ENCODE data around the gene PNPLA6. TPM values are rescaled to one million over a fixed set of nuclear protein-coding genes. Genes with fewer than 3 reads are reported as not detected.

PNPLA6 gene
- total and polyA plus RNA-seq, 4 donors = 41.8 to 267 (median 122) TPM

DNA sequence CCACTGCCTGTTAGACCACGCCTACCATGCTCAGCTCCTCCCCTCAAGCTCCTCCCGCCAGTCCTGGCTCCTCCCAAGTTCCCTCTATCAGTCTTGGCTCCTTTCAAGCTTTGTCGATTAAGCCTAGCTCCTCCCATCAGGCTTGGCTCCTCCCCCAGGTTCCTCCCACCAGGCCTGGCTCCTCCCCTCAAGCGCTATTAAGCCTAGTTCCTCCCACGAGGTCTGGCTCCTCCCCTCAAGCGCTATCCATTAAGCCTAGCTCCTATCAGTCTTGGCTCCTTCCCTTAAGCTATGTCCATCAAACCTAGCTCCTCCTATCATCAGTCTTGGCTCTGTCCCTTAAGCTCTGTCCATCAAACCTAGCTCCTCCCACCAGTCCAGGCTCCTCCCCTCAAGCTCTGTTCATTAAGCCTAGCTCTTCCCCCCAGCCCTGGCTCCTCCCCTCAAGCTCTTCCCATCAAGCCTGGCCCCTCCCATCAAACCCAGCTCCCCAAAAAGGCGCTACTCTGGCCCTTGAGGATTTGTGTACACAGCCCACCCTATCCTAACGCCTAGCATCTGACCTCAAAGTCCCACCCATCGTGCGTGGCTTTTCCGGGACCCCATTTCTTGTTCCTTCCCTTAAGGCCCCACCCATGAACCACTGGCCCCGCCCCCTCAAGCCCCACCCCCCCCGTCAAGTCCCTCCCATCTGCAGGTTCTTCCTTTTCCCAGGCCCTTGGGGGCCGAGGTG lies 70.1 kb downstream of the PNPLA6 start:
- DNase-seq (no peak), ATAC-seq (ENCODE audit: insufficient read depth, low FRiP score) (no peak)
- Histone ChIP-seq H3K9ac (ENCODE audit: insufficient read depth in 1 of 2, low read length in 2 of 2) (no peak overlapping the region), H3K36me3 (ENCODE audit: control insufficient read depth in 4 of 4, insufficient read depth in 4 of 4, low read length in 4 of 4) (no peaks in the 10 kb centered on the region), H3K4me1 (ENCODE audit: control insufficient read depth in 5 of 5, insufficient read depth in 5 of 5, low read length in 5 of 5) (peaks cover 0 to 6% (median 0%) of the 10 kb centered on the region in 5 donors), H3K27me3 (ENCODE audit: control insufficient read depth in 3 of 3, insufficient read depth in 3 of 3, low read length in 2 of 3) (peaks cover 0 to 4% (median 0%) of the 10 kb centered on the region in 3 donors), H3K27ac (ENCODE audit: low read depth in 1 of 2, low read length in 1 of 2) (no peak overlapping the region), H3K4me3 (no peak overlapping the region), H3K9me3 (ENCODE audit: control insufficient read depth in 4 of 4, insufficient read depth in 3 of 4, low read length in 3 of 4) (peaks cover 0 to 2% (median 0%) of the 10 kb centered on the region in 4 donors)
- 74 to 75% methylated on average over 14 of the region's 14 CpGs for WGBS, 2 donors
- TF ChIP-seq, protein P1, sequence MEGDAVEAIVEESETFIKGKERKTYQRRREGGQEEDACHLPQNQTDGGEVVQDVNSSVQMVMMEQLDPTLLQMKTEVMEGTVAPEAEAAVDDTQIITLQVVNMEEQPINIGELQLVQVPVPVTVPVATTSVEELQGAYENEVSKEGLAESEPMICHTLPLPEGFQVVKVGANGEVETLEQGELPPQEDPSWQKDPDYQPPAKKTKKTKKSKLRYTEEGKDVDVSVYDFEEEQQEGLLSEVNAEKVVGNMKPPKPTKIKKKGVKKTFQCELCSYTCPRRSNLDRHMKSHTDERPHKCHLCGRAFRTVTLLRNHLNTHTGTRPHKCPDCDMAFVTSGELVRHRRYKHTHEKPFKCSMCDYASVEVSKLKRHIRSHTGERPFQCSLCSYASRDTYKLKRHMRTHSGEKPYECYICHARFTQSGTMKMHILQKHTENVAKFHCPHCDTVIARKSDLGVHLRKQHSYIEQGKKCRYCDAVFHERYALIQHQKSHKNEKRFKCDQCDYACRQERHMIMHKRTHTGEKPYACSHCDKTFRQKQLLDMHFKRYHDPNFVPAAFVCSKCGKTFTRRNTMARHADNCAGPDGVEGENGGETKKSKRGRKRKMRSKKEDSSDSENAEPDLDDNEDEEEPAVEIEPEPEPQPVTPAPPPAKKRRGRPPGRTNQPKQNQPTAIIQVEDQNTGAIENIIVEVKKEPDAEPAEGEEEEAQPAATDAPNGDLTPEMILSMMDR (IDR thresholded peaks at IDR 0.05; ENCODE audit: control extremely low read depth, extremely low read depth) = no peak

DNA sequence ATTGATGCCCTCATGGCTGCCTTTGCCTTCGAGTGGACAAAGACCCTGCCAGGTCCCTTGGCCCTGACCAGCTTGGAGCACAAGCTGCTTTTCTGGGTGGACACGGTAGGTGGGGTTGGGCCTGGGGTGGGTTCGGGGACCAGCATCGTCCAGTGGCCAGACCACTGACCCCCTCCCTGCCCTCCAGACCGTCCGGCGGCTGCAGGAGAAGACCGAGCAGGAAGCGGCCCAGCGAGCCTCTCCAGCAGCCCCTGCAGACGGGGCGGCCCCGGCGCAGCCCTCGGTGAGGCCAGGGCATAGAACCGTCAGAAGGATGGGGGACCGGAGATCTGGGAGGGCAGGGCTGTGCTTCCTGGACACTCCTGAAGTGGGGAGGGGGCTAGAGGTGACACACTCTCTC lies 70.8 kb downstream of the PNPLA6 start:
- no peak for DNase-seq
- H3K4me1 ChIP-seq (ENCODE audit: control insufficient read depth in 5 of 5, insufficient read depth in 5 of 5, low read length in 5 of 5) = peaks cover 0 to 6% (median 0%) of the 10 kb centered on the region in 5 donors
- H3K36me3 ChIP-seq (ENCODE audit: control insufficient read depth in 4 of 4, insufficient read depth in 4 of 4, low read length in 4 of 4) = no peaks in the 10 kb centered on the region
- WGBS, 2 donors = 86 to 89% methylated on average over 17 of the region's 17 CpGs
- no peak overlapping the region for H3K4me3 ChIP-seq
- no peak for ATAC-seq (ENCODE audit: insufficient read depth, low FRiP score)
- H3K27me3 ChIP-seq (ENCODE audit: control insufficient read depth in 3 of 3, insufficient read depth in 3 of 3, low read length in 2 of 3) = peaks cover 0 to 4% (median 0%) of the 10 kb centered on the region in 3 donors
- H3K9ac ChIP-seq (ENCODE audit: insufficient read depth in 1 of 2, low read length in 2 of 2) = no peak overlapping the region
- no peak overlapping the region for H3K27ac ChIP-seq (ENCODE audit: low read depth in 1 of 2, low read length in 1 of 2)
- peaks cover 0 to 2% (median 0%) of the 10 kb centered on the region in 4 donors for H3K9me3 ChIP-seq (ENCODE audit: control insufficient read depth in 4 of 4, insufficient read depth in 3 of 4, low read length in 3 of 4)
- TF ChIP-seq, protein P1 (IDR thresholded peaks at IDR 0.05; ENCODE audit: control extremely low read depth, extremely low read depth) = no peak

DNA sequence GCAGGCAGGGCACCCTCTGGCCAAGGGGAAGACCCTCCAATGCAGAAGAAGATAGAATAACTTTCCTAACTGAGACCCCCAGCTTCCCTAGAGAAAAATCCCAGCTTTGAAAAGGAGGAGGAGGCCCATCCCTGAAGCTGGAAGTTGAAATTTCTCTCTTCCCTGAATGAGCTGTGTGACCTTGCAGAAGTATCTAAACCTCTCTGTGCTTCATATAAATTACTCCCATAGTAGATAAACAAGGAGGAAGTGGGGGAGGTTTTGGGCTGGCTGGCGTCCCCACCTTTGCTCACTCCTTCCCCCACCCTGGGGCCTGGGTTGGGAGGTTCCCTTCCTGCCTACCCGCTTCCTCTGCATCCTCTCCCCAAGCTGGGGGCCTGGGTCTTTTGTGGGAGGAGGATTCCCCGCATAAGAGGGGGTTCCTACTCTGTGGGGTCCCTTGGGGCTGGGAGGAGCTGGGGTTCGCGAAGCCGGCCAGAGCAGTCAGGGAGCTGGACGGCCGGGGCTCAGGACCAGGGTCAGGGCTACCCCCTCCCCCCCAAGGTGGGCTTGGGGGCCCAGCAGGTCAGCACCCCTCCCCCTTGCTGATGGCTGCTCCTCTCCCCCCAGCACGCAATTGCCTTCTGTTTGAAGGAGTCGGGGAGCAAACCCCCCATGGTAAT lies 71.8 kb downstream of the PNPLA6 start:
- 67 to 79% methylated on average over 10 of the region's 10 CpGs for WGBS, 2 donors
- Histone ChIP-seq H3K4me3 (no peak overlapping the region), H3K4me1 (ENCODE audit: control insufficient read depth in 5 of 5, insufficient read depth in 5 of 5, low read length in 5 of 5) (peaks cover 0 to 6% (median 0%) of the 10 kb centered on the region in 5 donors), H3K27ac (ENCODE audit: low read depth in 1 of 2, low read length in 1 of 2) (no peak overlapping the region), H3K9ac (ENCODE audit: insufficient read depth in 1 of 2, low read length in 2 of 2) (no peak overlapping the region), H3K27me3 (ENCODE audit: control insufficient read depth in 3 of 3, insufficient read depth in 3 of 3, low read length in 2 of 3) (peaks cover 0 to 4% (median 0%) of the 10 kb centered on the region in 3 donors), H3K9me3 (ENCODE audit: control insufficient read depth in 4 of 4, insufficient read depth in 3 of 4, low read length in 3 of 4) (peaks cover 0 to 2% (median 0%) of the 10 kb centered on the region in 4 donors), H3K36me3 (ENCODE audit: control insufficient read depth in 4 of 4, insufficient read depth in 4 of 4, low read length in 4 of 4) (peaks cover 0 to 7% (median 0%) of the 10 kb centered on the region in 4 donors)
- TF ChIP-seq, protein P1 (IDR thresholded peaks at IDR 0.05; ENCODE audit: control extremely low read depth, extremely low read depth) = no peak
- DNase-seq (no peak), ATAC-seq (ENCODE audit: insufficient read depth, low FRiP score) (no peak)
